ENCODE results near the gene PUSL1. TPM values are rescaled to one million over a fixed set of nuclear protein-coding genes. Genes with fewer than 3 reads are reported as not detected.

Gene PUSL1
- total and polyA plus RNA-seq, 2 experiments from 2014 or later: 41.5 to 55.8 TPM

- Histone ChIP-seq H3K4me2 (peak overlapping the region; percentile 73; the same call in 1 of the 2 replicates), H3K9me2 (ENCODE audit: insufficient read depth) (no peaks in the 10 kb centered on the region), H3K4me1 (ENCODE audit: insufficient read depth) (no peaks in the 10 kb centered on the region)
Observed at GRCh38 chr1:1293263-1294249, 14.8 kb upstream of the PUSL1 start.

GRCh38 chr1:1294250-1294890 lies 14.0 kb upstream of the PUSL1 start:
- Mint-ChIP-seq H3K27ac (no peak overlapping the region), H3K27me3 (ENCODE audit: insufficient read depth, low read depth, poor library complexity) (peaks cover 11% of the 10 kb centered on the region), H3K36me3 (ENCODE audit: low read depth) (no peaks in the 10 kb centered on the region), H3K9me3 (peaks cover 3% of the 10 kb centered on the region; the same call in 2 of the 3 replicates), H3K4me3 (no peak overlapping the region), H3K4me1 (peaks cover 4% of the 10 kb centered on the region; the same call in 1 of the 3 replicates)
- no peaks in the 10 kb centered on the region for H3K36me3 ChIP-seq (ENCODE audit: insufficient read depth)
- no peak for TF ChIP-seq ETS1 (IDR thresholded peaks at IDR 0.05)
- TF ChIP-seq CTCF (conservative IDR thresholded peaks at IDR 0.05; ENCODE audit: low read depth in 2 of 2): 0 out of 4 replicates have a peak, but pooled peaks of 1 of the 2 experiments have one; percentile 7
- no peaks in the 10 kb centered on the region for H3K9me2 ChIP-seq (ENCODE audit: insufficient read depth)
- H3K4me1 ChIP-seq (ENCODE audit: insufficient read depth): no peaks in the 10 kb centered on the region
- no peaks in the 10 kb centered on the region for H4K20me1 ChIP-seq (replicated peaks; ENCODE audit: insufficient read depth)
- 0 out of 2 replicates have a peak, but pooled peaks cover 9% of the 10 kb centered on the region for H3F3A ChIP-seq (replicated peaks; ENCODE audit: low read depth)
- peak overlapping the region; percentile 59 for H3K4me3 ChIP-seq
- H3K79me2 ChIP-seq (replicated peaks; ENCODE audit: insufficient read depth): no peaks in the 10 kb centered on the region
- H2AFZ ChIP-seq: peak overlapping the region; percentile 47; the same call in 1 of the 2 replicates
- ATAC-seq (peak; percentile 15), DNase-seq (ENCODE audit: low spot score) (no peak)
- H3K4me2 ChIP-seq: peak overlapping the region; percentile 73; the same call in 1 of the 2 replicates
- H3K27me3 ChIP-seq (ENCODE audit: insufficient read depth): no peaks in the 10 kb centered on the region
- no peak overlapping the region for H3K27ac ChIP-seq (ENCODE audit: low read depth)

More at GRCh38 chr1:1293263-1294249, 14.8 kb upstream of the PUSL1 start:
- no peaks in the 10 kb centered on the region for H3K36me3 Mint-ChIP-seq (ENCODE audit: low read depth)
- DNase-seq (ENCODE audit: low spot score) (peak; percentile 83), ATAC-seq (peak; percentile 69)
- 0 out of 2 replicates have a peak, but pooled peaks cover 9% of the 10 kb centered on the region for H3F3A ChIP-seq (replicated peaks; ENCODE audit: low read depth)
- H3K27ac Mint-ChIP-seq: no peak overlapping the region
- H3K4me1 Mint-ChIP-seq: peaks cover 4% of the 10 kb centered on the region; the same call in 1 of the 3 replicates
- peak overlapping the region; percentile 59 for H3K4me3 ChIP-seq
- H3K27me3 ChIP-seq (ENCODE audit: insufficient read depth): no peaks in the 10 kb centered on the region
- H2AFZ ChIP-seq: peak overlapping the region; percentile 47; the same call in 1 of the 2 replicates
- H3K27ac ChIP-seq (ENCODE audit: low read depth): no peak overlapping the region
- peaks cover 11% of the 10 kb centered on the region for H3K27me3 Mint-ChIP-seq (ENCODE audit: insufficient read depth, low read depth, poor library complexity)
- peaks cover 3% of the 10 kb centered on the region; the same call in 2 of the 3 replicates for H3K9me3 Mint-ChIP-seq
- H3K4me3 Mint-ChIP-seq: no peak overlapping the region
- TF ChIP-seq STAT1 (IDR thresholded peaks at IDR 0.05; ENCODE audit: unreplicated experiment) (peak; percentile 65), ETS1 (IDR thresholded peaks at IDR 0.05) (no peak), JUNB (IDR thresholded peaks at IDR 0.05; ENCODE audit: unreplicated experiment) (no peak), POLR2AphosphoS5 (IDR thresholded peaks at IDR 0.05; ENCODE audit: low read depth) (0 out of 2 replicates have a peak, but pooled peaks have one; percentile 26), CTCF (conservative IDR thresholded peaks at IDR 0.05; ENCODE audit: low read depth in 2 of 2) (no peak)
- H3K79me2 ChIP-seq (replicated peaks; ENCODE audit: insufficient read depth): no peaks in the 10 kb centered on the region
- no peaks in the 10 kb centered on the region for H3K36me3 ChIP-seq (ENCODE audit: insufficient read depth)
- no peaks in the 10 kb centered on the region for H4K20me1 ChIP-seq (replicated peaks; ENCODE audit: insufficient read depth)

Data from GM23338 (cell line).